Kidney (tissue), 14 donors: ENCODE results near the gene ESRRA. TPM values are rescaled to one million over a fixed set of nuclear protein-coding genes. Genes with fewer than 3 reads are reported as not detected.

Source experiments
- DNase-seq, 5 donors: peaks; one replicate each; pipeline ENCODE4 v3.0.0-alpha.2; 2013 to 2020
- FAIRE-seq: peaks from 2 replicates; lab custom pipeline; 2012; peaks lifted over from hg19 to GRCh38; lab: Jason Lieb, UNC
- H3K27ac ChIP-seq, 2 donors: one replicate each; pipeline ENCODE4 v1.7.0; 2013; ENCODE audit warnings: low read depth in 2 of 2, low read length in 2 of 2, inconsistent platforms in 1 of 2
- H3K27me3 ChIP-seq: one replicate; pipeline ENCODE4 v1.7.1; 2013; ENCODE audit warnings: low read length, inconsistent platforms; ENCODE audit not compliant: control insufficient read depth, insufficient read depth
- H3K36me3 ChIP-seq, 3 donors: one replicate each; pipeline versions ENCODE4 v1.7.0 to v1.7.1; 2013; ENCODE audit warnings: low read length in 3 of 3, control low read depth in 1 of 3, inconsistent platforms in 1 of 3; ENCODE audit not compliant: insufficient read depth in 3 of 3, control insufficient read depth in 2 of 3
- H3K4me1 ChIP-seq, 3 donors: one replicate each; pipeline versions ENCODE4 v1.7.0 to v1.7.1; 2013; ENCODE audit warnings: low read length in 3 of 3, inconsistent platforms in 1 of 3, low read depth in 1 of 3; ENCODE audit not compliant: control insufficient read depth in 2 of 3, insufficient read depth in 2 of 3
- H3K4me3 ChIP-seq, 3 donors: one replicate each; pipeline versions ENCODE4 v1.7.0 to v1.8.1; 2013; ENCODE audit warnings: low read length in 3 of 3, control low read depth in 1 of 3, inconsistent platforms in 1 of 3
- H3K9ac ChIP-seq, 3 donors: one replicate each; pipeline versions ENCODE4 v1.7.0 to v1.7.1; 2013; ENCODE audit warnings: low read length in 3 of 3, control low read depth in 1 of 3, inconsistent platforms in 1 of 3
- H3K9me3 ChIP-seq, 3 donors: one replicate each; pipeline versions ENCODE4 v1.7.0 to v1.7.1; 2013; ENCODE audit warnings: low read length in 3 of 3, control low read depth in 1 of 3, inconsistent platforms in 1 of 3; ENCODE audit not compliant: control insufficient read depth in 2 of 3, insufficient read depth in 1 of 3
- intact Hi-C: fragments of 100-400 bp; cut with DNase I; formaldehyde crosslinking; loops from one replicate; pipeline ENCODE4 v1.11.1; 2022
- polyA plus RNA-seq: library from polyadenylated mRNA; stranded (reverse); fragments of 350-450 nt; fragmentation: Illumina TruSeq; extraction: RNeasy Lipid Tissue Mini Kit (QIAGEN cat#74804); gene quantifications from one replicate; pipeline ENCODE4 v1.2.3, GENCODE V29; 2014; ENCODE audit warnings: low read depth, low replicate concordance; ENCODE audit not compliant: insufficient read depth
- total RNA-seq: library from RNA; stranded (reverse); fragmentation: NEBNext Ultra II Directional; extraction: Animal tissue kit (Norgen Biotek cat#: 25700); gene quantifications from one replicate; pipeline ENCODE4 v1.2.1, GENCODE V29; 2021
- TF ChIP-seq, protein P1 (sequence below): IDR thresholded peaks from 3 replicates; pipeline ENCODE4 v1.5.1; 2012; ENCODE audit warnings: mild to moderate bottlenecking, moderate library complexity, borderline replicate concordance; ENCODE audit not compliant: insufficient read depth; ENCODE audit errors: extremely low read depth
- donor health status: control.
- donor health status: control.
- donor health status: control.
- donor health status: control.
- donor health status: control.
- donor health status: DM: yes; HTN: yes; CAD: no.
- donor health status: Normal renal cell carcinoma (clear cell type).

ESRRA gene
- total and polyA plus RNA-seq, 2 donors from 2014 or later = 59.7 to 117 TPM

DNA sequence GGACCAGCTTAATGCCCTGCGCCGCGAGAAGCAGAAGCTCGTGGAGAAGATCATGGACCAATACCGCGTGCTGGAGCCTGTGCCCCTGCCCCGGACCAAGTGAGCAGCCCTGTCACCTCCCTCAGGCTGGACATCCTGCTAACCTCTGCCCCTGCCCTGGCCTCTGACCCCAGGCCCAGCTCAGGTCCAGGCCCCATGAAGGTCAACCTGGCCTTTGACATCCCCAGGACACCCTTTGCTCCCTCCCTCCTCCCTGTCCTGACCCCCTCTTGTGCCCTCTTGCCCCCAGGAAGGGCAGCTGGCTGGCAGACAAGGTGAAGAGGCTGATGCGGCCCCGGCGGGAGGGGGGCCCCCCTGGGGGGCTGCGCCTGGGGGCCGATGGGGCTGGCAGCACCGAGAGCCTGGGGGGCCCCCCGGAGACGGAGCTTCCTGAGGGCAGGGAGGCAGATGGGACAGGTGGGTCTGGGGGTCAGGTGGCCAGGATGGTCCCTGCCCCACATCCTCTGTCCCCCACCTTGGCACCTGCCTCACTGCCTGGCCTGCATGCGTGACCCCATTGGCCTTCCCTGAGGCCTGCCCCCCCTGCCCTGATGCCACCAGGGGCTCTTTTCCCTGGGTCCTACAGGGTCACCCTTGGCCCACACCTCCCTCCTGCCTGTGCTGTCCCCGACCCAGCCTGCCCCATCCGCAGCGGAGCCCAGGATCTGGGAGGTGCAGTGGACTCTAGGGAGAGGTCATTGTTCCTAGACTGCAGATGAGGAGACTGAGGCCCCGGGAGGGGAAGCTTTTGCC, 48.6 kb downstream of the ESRRA start:
- no peak overlapping the region for H3K27ac ChIP-seq
- intact Hi-C loops = no loop called here
- H3K4me3 ChIP-seq = no peak overlapping the region
- no peaks in the 10 kb centered on the region for H3K36me3 ChIP-seq
- H3K9me3 ChIP-seq = no peaks in the 10 kb centered on the region
- TF ChIP-seq, protein P1, sequence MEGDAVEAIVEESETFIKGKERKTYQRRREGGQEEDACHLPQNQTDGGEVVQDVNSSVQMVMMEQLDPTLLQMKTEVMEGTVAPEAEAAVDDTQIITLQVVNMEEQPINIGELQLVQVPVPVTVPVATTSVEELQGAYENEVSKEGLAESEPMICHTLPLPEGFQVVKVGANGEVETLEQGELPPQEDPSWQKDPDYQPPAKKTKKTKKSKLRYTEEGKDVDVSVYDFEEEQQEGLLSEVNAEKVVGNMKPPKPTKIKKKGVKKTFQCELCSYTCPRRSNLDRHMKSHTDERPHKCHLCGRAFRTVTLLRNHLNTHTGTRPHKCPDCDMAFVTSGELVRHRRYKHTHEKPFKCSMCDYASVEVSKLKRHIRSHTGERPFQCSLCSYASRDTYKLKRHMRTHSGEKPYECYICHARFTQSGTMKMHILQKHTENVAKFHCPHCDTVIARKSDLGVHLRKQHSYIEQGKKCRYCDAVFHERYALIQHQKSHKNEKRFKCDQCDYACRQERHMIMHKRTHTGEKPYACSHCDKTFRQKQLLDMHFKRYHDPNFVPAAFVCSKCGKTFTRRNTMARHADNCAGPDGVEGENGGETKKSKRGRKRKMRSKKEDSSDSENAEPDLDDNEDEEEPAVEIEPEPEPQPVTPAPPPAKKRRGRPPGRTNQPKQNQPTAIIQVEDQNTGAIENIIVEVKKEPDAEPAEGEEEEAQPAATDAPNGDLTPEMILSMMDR = no peak
- H3K27me3 ChIP-seq = no peaks in the 10 kb centered on the region
- no peak overlapping the region for H3K9ac ChIP-seq
- DNase-seq (peak in 1 of 5 donors; percentile 55), FAIRE-seq (no peak)
- peaks cover 0 to 12% (median 5%) of the 10 kb centered on the region in 3 donors for H3K4me1 ChIP-seq

DNA sequence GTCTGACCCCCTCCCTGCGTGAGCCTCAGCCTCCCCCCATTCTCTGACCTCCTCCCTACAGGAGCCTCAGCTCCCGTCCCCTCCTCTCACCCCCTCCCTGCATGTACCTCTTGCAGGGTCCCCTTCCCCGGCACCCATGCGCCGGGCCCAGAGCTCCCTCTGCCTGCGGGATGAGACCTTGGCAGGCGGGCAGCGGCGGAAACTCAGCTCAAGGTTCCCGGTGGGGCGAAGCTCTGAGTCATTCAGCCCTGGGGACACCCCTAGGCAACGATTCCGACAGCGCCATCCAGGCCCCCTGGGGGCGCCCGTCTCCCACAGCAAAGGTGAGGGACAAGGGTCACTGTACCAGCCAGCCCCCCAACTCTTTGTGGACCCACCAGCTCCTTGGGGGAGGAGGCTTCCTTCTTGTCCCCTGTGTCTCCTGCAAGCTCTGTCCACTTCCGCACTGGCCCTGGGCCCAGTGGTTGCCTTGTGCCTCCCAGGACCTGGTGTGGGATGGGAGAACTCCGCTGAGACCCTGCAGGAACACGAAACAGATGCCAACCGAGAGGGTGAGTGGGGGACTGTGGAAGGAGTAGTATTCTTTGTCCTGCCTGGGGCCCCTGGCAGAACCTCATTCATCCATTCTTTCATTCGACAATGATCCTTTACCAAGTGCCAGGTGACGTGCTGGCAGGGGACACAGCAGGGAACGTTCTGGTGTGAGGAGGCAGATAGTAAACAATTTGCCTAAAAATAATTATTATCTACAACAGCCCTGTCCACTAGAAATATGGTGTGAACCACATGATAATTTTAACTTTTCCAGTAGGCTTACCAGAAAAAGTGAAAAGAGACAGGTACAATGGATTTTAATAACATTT, 50.0 kb downstream of the ESRRA start:
- H3K9ac ChIP-seq = peak overlapping the region in 1 of 3 donors; percentile 71
- intact Hi-C loops = no loop called here
- peak overlapping the region in 1 of 2 donors; percentile 11 for H3K27ac ChIP-seq
- TF ChIP-seq, protein P1 = peak; percentile 67
- H3K27me3 ChIP-seq = no peaks in the 10 kb centered on the region
- no peak for FAIRE-seq
- peak overlapping the region in 2 of 3 donors; percentile 18 to 37 for H3K4me3 ChIP-seq
- H3K9me3 ChIP-seq = no peaks in the 10 kb centered on the region
- DNase-seq = peak; percentile 74 to 92 (median 81)
- peaks cover 0 to 20% (median 5%) of the 10 kb centered on the region in 3 donors for H3K4me1 ChIP-seq
- H3K36me3 ChIP-seq = no peaks in the 10 kb centered on the region

DNA sequence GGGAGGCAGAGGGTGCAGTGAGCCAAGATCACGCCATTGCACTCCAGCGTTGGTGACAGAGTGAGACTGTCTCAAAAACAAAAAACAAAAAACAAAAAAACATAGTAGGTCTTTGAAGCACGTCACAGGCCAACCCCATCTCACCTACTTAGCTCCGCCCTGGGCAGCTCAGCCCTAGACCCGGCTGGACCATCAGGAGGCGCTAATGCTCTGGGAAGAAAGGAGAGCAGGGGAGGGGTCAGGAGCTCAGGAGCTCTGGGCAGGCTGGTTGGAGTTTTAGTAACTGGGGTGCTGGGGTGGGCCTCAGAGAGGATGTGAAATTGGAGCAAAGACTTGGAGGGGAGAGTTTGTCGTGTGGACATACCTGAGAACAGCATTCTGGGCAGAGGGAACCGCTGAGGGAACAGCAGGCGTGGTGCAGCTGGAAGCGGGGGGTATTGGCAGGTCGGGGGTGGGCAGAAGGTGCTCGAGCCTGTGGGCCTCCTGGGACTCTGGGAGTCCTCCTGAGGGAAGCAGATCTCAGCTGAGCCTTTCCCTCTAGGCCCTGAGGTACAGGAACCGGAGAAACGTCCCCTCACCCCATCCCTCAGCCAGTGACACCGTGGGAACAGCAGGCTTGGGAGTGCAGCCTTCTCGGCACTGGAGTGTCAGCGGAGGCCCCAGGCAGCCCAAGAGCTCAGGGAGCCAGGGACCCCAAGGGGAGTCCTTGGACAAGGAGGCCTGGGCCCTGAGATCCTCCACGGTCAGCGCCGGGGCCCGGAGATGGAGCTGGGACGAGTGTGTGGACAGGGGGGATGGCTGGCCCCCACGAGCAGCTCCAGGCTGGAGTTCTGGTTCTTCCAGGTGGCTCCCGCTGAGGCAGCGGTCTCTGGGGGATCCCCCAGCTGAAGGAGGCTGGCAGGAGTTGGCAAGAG, 51.4 kb downstream of the ESRRA start:
- Histone ChIP-seq H3K9ac (no peak overlapping the region), H3K4me1 (peaks cover 0 to 22% (median 5%) of the 10 kb centered on the region in 3 donors), H3K27ac (no peak overlapping the region), H3K4me3 (no peak overlapping the region), H3K9me3 (no peaks in the 10 kb centered on the region), H3K27me3 (no peaks in the 10 kb centered on the region), H3K36me3 (no peaks in the 10 kb centered on the region)
- FAIRE-seq (no peak), DNase-seq (peak in 4 of 5 donors; percentile 58 to 74 (median 66))
- intact Hi-C loops = no loop called here
- TF ChIP-seq, protein P1 = no peak
